Stimulated activated CD4-positive, alpha-beta T cell treated with anti-CD3 and anti-CD28 coated beads, TNF-alpha, amount 100 ng/mL, for 1 hour (primary cell): ENCODE results near the gene PODXL2.

ENCODE experiments used
- DNase-seq, 3 donors: peaks; one replicate each; pipeline ENCODE4 v3.0.0-alpha.2; 2020; ENCODE audit warnings: low read depth in 3 of 3, low spot score in 1 of 3

PODXL2 gene, protein sequence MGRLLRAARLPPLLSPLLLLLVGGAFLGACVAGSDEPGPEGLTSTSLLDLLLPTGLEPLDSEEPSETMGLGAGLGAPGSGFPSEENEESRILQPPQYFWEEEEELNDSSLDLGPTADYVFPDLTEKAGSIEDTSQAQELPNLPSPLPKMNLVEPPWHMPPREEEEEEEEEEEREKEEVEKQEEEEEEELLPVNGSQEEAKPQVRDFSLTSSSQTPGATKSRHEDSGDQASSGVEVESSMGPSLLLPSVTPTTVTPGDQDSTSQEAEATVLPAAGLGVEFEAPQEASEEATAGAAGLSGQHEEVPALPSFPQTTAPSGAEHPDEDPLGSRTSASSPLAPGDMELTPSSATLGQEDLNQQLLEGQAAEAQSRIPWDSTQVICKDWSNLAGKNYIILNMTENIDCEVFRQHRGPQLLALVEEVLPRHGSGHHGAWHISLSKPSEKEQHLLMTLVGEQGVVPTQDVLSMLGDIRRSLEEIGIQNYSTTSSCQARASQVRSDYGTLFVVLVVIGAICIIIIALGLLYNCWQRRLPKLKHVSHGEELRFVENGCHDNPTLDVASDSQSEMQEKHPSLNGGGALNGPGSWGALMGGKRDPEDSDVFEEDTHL

GRCh38 chr3:127628788-127629466, at the start of gene PODXL2:
Gene PODXL2, plus strand, starts transcription at chr3:127629185. Its CDS starts 35 bp downstream, at chr3:127629220.
- peak in 1 of 3 donors; percentile 29 for DNase-seq

DNA sequence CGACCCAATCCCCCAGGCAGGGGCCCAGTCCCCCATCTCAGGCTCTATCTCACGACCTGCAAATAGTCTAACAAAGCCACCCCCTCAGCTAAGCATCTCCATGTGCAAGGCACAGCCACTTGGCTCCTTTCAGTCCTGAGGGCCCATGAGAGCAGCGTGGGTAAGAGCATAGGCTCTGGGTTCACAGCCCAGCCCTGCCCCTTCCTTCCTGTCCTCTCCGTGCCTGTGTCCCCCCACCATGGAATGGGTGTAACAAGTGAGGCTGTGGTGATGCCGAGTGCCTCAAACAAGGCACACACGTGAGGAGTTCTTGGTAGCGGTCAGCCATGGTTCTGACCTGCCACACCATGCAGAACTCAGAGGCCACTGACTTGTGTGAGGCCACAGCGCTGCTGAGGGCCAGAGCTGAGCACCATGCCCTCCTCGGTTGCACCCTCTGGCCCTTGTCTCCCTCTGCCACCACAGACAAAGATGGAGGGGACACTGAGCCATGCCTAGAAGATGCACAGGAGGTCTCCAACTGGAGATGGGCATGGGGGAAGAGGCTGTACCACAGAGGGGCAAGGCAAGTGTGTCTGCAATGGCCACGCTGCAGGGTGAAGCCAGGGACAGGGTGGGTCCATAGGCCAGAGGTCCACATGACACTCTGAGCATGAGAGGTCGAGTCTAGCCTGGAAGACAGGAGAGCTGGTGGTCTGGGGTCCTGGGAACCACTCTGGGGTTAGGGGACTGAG, 48.5 kb upstream of the PODXL2 start:
- no peak for DNase-seq

GRCh38 chr3:127584734-127585133, 44.3 kb upstream of the PODXL2 start:
- DNase-seq, result no peak

GRCh38 chr3:127585163-127585812, 43.7 kb upstream of the PODXL2 start:
- DNase-seq, result no peak

DNA sequence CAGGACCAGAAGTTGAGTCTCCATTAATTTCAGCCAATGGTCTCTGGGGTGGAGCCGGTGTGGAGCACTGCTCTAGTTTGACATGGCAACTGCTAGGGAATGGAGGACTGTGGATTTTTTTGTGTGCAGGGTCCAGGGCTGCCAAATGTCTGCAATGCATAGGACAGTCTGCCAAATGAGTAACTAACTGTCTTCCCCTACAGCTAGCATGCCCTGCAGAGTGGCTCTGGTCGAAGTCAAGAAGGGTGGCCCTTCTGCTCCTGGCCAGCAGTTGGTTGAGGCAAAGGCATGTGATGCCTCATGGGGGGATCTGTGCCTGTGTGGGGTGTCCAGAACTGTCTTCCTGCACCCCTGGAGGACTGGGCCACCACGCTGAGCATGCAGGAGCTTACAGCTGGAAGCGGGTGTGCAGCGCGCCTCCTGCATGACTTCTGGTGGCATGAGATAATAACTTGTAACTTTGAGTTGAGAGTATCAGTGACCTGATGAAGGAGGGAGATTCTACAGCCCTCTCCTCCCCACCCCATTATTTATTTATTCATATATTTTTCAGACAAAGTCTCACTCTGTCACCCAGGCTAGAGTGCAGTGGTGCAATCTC, 43.1 kb upstream of the PODXL2 start:
- DNase-seq, result no peak

GRCh38 chr3:127587876-127588275, 41.1 kb upstream of the PODXL2 start:
- no peak for DNase-seq

- DNase-seq, result no peak
These were observed 40.0 kb upstream of the PODXL2 start for GRCh38 chr3:127588806-127589577.

DNA sequence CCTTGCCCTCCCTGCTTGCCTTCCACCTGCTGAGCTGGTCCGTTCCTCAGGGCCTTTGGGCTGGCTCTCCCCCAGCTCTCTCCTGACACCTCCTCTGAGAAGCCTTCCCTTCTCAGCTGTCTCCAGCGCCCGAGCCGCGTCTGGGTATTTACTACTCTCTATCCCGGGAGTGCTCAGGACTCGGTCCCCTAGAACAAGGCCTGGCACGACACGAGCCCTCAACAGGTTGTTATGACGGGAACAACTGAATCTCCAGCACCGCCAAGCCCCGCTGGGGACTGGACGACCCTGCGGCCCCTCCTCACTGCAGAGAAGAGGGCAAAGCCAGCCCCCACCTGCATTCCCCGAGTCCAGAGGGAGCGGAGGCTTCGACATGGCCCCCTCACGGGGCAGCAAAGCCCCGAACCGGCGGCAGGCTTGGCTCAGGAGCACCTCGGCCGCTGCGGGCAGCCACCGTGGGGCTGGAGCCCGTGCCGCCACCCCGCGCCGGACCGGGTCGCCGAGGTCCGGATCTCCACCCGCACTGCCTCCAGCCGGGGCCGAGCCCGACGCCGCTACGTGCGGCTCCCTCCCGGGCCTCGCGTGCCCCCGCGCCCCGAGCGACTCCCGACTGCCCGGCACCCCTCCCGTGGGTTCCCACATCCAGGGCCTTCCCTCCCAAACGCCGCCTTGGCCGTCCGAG, 39.2 kb upstream of the PODXL2 start:
- DNase-seq, result no peak

DNA sequence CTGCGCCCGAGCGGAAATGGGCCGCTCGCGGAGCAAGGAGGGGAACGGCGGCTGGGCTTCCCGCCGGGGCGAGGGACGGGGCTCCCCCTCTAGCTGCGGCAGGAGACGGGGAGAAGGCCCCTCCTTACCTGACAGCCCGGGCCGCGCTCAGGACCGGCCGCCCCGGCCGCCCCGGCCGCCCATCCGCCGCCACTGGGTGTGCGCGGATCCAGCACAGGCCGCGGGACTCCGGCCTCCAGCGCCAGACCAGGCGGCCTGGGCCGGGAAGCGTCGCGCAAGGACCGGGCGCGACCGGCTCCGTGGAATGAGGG, 38.7 kb upstream of the PODXL2 start:
- DNase-seq, result peak in 1 of 3 donors; percentile 18

- DNase-seq, result peak; percentile 42 to 55 (median 52)
These were observed 38.2 kb upstream of the PODXL2 start, which contains the start of gene TPRA1 for GRCh38 chr3:127590593-127591465. Gene TPRA1, minus strand, starts transcription at chr3:127590733. Its CDS starts 10,587 bp downstream, at chr3:127580146.

DNA sequence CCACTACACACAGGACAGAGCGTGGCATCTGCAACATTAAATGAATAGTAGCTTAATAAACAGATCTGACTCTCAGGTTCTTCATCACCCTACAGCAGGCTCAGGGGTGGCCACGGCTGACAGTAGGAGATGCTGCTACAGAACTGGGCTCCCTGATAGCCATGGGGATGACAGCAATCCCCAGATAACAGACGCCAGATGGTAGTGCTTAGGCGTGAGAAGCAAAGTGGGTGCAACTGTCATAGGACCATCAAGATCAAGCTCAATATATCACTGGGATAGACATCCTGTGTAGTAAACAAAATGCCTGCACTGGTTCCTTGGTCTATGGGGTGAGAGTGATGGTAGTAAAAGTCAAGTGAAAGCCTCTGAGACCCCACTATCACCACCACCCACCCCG, 35.8 kb upstream of the PODXL2 start:
- DNase-seq, result no peak

GRCh38 chr3:127595303-127595702, 33.7 kb upstream of the PODXL2 start:
- DNase-seq, result no peak

DNA sequence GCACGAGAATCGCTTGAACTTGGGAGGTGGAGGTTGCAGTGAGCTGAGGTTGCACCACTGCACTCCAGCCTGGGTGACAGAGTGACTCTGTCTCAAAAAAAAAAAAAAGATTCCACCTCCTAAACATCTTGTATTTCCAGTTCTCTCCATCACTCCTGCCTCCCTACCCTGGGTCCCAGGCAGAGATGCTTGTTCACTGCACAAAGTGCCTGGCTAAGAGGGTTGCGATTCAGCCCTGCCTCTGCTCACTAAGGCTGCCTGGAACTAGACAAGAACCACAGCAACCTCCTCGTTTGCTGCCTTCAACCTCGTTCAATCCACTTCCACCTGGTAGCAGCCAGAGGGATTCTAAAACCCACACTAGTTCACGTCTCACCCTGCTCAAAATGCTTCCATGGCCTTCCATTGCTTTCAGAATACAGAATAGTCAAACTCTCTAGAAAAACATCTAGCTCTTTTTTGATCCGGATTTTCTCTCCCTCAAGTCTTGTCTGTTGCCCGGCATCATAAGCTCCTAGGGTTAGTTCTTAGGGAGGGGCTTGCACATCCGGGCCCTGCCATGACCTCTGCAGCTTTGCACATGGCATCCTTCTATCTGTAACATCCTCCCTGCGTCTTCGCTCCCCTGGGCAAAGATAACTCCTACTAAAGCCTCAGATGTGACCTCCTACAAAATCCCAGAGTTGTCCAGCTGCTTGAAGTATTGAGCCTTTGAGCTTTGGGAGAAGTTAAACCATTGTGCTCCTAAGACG, 31.8 kb upstream of the PODXL2 start:
- DNase-seq, result no peak

DNA sequence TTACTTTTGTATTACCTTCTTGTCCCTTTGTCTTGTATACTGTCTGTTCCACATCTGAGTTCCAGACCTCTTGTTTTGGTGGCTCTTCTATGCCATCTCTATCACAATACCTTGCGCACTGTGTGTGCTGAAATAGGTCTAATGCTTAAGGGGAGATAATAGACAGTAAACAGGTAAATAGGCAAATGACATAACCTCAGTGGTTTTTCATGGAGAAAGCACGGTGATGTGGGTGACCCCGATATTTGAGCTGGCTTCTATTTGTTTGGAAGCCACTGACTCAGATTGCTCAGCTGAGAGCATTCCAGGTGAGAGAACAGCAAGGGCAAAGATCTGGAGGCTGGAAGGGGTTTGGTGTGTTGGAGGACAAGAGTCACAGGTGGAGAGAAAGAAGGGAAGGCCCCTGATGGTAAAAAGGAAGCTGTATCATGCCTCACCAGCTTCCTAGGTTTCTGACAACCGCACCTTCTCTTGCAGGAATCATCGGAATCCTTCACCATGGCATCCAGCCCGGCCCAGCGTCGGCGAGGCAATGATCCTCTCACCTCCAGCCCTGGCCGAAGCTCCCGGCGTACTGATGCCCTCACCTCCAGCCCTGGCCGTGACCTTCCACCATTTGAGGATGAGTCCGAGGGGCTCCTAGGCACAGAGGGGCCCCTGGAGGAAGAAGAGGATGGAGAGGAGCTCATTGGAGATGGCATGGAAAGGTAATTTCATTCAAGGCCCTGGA, 30.0 kb upstream of the PODXL2 start:
- DNase-seq, result no peak

DNA sequence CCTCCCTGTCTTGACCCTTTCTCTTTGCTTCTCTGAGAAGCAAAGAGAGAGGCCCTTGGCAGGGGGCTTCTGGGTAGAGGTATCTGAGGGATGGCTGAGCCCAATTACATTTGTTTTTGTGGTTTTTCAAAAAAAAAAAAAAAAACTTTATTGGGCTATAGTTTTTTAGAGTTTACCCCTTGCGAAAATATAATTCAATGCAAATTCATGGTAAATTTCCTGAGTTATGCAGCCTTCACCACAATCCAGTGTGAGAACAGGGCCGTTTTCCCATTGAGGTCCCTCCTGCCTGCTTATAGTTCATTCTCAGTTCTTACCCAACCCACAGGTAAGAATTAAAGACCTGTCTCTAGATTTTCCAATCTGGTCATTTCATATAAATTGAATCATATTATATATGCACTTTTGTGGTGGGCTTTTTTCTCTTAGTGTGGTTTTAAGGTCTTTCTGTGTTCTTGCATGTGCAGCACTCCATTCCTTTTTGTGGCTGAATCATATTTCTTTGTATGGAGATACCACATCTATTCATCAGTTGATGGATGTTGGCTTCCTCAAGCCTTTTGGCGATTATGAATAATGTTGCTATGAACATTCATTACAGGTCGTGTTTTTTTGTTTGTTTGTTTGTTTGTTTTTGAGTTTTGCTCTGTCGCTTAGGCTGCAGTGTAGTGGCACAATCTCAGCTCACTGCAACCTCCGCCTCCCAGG, 28.1 kb upstream of the PODXL2 start:
- no peak for DNase-seq

- DNase-seq, result no peak
These were observed 24.9 kb upstream of the PODXL2 start for GRCh38 chr3:127604035-127604434.
